Dermis microvascular lymphatic vessel endothelial cell (primary cell): Measurements from ENCODE around the gene GNPTG. TPM values are rescaled to one million over a fixed set of nuclear protein-coding genes. Genes with fewer than 3 reads are reported as not detected.
A peak's percentile ranks its signal among the peaks of the same experiment; 100 is the strongest.

Experiments used
- DNase-seq, 2 donors: peaks; one replicate each; pipeline versions ENCODE4 v3.0.0 to v3.0.0-alpha.2; 2010; ENCODE audit warnings: low read depth in 2 of 2
- total RNA-seq: library from RNA; depleted of rRNA; stranded (reverse); fragments of >200 nt; gene quantifications from 2 replicates; pipeline ENCODE4 v1.2.1, GENCODE V29; 2014

The GNPTG gene
- total RNA-seq, result 16.8 and 36.2 TPM in 2 replicates

GRCh38 chr16:1351582-1352362 is at the start of gene GNPTG, which contains the start of gene TSR3:
GNPTG (plus strand) TSS chr16:1351931; CDS start chr16:1351966, 35 bp downstream.
TSR3 (minus strand) TSS chr16:1351878; CDS start chr16:1351804, 74 bp downstream.
- peak; percentile 76 to 91 for DNase-seq

DNA sequence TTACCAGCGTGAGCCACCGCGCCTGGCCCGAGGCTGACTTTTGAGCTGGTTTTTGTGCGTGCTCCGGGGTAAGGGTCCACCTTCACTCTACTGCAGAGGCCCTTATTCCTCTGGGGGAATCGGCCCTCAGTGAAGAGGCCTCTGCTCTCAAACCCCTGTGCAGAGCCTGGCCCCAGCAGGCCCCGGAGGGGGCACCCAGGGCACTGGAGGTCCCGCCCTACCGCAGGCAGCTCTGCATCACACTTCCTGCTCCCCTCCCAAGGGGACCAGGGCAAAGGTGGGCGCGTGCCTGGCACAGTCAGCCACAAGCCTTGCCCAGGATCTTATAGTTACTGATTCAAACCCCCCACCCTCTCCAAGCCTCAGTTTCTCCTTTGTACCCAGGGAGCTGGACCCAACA is 45.9 kb upstream of the GNPTG start:
- DNase-seq, result no peak

GRCh38 chr16:1306334-1306733 is 45.4 kb upstream of the GNPTG start:
- DNase-seq, result no peak

DNA sequence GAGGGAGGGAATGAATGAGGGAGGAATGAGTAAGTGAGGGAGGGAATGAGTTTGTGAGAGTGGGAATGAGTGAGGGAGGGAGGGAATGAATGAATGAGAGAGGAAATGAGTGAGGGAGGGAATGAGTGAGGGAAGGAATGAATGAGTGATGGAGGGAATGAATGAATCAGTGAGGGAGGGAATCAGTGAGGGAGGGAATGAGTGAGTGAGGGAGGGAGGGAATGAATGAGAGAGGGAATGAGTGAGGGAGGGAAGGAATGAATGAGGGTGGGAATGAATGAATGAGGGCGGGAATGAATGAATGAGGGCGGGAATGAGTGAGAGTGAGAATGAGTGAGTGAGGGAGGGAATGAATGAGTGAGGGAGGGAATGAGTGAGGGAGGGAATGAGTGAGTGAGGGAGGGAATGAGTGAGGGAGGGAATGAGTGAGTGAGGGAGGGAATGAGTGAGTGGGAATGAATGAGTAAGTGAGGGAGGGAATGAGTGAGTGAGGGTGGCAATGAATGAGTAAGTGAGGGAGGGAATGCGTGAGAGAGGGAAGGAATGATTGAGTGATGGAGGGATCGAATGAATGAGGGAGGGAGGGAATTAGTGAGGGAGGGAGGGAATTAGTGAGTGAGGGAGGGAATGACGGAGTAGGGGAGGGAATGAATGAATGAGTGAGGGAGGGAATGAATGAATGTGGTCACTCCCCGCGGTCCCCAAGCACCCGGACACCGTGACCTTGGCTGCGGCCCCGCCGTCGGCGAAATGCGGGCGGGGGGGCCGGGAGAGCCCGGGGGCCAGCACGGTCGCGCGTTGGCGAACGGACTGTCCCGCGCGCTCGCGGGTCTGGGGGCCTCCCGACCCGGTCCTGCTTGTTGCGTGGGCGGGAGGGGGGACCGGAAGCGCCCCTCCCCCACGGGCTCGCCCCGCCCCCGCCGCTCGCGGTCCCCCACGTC is 43.4 kb upstream of the GNPTG start:
- DNase-seq, result peak; percentile 10 to 41

DNA sequence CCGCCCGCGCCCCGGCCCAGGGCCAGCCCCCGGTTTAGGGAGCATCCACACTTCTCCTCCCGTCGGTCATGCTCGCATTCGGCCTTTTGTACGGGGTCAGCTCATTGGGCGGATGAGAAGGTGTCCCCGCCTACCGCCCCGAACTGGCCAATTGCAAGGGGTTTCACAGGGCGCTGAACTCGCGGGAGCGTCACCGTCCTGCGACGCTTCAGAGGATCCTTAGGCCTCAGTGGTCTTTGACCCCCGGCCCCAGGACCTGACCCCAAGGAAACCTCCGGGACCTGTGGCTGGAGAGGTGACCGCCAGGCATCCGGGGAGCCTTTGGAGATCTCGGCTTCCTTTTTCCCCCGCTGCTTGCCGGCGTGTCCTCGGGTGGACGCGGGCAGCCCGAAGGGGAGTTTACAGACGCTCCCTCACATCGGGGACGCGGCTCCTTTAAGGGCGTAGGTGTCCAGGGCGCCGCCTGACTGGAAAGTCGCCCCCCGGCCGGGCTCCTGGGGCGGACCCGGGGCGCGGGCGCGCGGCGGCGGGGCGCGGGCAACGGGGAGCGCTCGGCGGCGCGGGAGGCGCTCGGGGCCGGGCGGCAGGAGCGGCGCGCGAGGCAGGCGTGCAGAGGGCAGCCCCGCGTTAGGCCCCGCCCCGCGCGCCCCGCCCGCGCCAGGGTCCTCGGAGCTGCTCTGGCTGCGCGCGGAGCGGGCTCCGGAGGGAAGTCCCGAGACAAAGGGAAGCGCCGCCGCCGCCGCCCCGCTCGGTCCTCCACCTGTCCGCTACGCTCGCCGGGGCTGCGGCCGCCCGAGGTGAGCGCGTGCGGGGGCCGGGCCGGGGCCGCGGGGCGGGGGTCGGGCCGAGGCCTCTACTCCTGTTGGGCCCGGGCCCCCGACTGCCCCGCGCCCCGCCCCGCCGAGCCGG is 42.5 kb upstream of the GNPTG start, which contains the start of gene UBE2I:
Gene UBE2I (plus strand): TSS at position 660 of the 909 bp plus-strand sequence. CDS start 4,395 bp downstream, outside the sequence.
- peak; percentile 96 to 97 for DNase-seq

DNA sequence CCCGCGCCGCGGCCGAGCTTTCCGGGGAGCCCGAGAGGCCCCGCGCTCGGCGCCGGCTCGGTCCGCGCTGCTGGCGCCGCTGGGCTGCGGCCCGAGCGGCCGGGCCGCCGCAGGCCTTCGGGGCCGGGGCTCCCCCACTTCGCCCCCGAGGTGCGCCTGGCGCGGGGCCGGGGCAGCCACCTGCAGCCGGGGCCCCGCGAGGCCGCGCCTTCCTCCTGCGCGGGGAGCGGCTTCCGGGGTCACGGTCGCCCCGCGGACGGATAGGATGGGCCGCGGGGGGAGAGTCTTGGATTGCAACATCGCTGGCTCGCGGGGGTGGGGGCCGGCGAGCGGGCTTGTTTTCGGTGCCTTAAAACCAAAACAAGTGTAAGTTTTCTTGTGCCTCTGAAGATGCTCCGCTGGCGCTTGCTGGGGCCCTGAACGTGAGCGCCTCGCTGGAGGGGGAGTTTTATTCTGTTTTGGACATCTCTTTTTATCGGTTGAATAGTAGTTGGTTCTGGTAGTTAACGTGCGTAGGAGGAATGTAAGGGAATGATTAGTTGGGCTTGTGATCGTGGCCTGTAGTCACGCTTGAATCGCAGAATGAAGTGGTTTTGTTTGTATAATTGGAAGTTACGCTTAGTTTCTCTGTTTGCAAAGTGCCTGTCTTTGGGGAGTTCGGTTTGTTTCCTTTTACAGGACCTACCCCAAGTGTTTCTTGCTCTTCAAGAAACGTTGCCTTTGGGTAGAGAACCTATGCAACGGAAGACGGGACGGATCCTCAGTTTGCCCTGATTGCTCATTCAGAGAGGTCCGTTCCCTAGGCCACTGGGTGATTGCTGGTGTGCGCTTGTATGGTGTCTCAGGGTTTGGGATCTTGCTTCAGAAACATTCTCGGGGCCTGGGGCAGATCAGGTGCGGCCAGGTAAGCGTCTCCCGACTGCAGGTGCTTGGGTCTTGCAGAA is 41.6 kb upstream of the GNPTG start:
- DNase-seq, result peak; percentile 18 to 29

DNA sequence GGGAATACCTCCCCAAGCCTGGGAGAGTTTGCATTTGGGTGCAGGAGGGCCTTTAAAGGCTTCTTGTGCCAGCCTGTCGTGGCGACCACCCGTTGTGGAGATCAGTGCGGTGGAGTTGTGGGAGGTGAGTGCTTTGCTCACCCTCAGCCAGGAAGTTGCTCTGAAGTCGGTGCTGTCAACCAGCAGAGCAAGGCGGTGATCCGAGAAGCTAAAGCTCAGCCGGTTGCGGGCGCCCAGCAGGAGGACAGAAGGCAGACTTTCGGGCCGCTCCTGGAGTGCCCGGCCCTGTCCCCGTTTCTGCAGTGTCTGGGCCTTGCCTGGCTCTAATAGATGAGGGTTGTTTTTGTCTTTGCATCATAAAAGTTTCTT is 40.9 kb upstream of the GNPTG start:
- peak in 1 of 2 donors; percentile 28 for DNase-seq

- DNase-seq, result no peak
Observed at GRCh38 chr16:1311212-1311737, 40.5 kb upstream of the GNPTG start.

- no peak for DNase-seq
Observed at GRCh38 chr16:1311738-1312466, 39.8 kb upstream of the GNPTG start.

DNA sequence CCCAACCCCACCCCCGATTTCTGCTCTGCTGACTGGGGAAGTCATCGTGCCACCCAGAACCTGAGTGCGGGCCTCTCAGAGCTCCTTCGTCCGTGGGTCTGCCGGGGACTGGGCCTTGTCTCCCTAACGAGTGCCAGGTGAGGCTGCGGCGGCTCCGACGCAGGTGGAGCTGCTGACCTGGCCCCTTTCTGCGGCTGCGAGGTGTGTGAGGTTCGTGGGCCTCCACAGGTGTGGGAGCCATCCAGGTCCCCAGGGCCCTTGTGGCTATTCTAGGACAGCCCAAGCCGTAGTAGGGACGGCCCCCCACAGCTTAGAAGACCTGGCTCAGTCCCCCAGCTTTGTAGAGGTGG is 39.3 kb upstream of the GNPTG start:
- no peak for DNase-seq

GRCh38 chr16:1312903-1313302 is 38.8 kb upstream of the GNPTG start:
- DNase-seq, result no peak

DNA sequence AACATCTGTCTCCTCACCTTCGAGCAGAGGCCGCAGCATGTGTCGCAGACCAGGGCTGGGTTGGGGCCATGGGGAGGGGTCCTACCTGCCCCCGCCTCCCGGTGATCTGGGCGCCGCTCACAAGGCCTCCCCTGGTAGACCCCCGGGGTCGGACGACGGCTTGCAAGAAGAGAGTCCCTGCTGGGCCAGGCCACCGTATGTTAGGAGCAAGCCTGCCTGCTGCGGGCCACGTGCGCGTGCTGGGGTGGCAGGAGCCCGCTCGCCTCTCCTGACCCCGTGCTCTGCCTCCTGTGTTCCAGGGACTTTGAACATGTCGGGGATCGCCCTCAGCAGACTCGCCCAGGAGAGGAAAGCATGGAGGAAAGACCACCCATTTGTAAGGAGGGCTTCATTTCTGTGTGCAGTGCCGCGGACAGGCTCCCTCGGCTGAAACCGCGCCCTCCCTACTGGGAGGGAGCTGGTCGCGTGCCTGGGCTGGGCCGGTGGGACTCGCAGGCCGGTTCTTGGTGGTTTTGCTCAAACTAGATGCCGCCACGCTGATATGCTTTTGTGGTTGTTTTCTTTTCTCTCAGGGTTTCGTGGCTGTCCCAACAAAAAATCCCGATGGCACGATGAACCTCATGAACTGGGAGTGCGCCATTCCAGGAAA is 37.9 kb upstream of the GNPTG start:
- DNase-seq, result no peak

DNA sequence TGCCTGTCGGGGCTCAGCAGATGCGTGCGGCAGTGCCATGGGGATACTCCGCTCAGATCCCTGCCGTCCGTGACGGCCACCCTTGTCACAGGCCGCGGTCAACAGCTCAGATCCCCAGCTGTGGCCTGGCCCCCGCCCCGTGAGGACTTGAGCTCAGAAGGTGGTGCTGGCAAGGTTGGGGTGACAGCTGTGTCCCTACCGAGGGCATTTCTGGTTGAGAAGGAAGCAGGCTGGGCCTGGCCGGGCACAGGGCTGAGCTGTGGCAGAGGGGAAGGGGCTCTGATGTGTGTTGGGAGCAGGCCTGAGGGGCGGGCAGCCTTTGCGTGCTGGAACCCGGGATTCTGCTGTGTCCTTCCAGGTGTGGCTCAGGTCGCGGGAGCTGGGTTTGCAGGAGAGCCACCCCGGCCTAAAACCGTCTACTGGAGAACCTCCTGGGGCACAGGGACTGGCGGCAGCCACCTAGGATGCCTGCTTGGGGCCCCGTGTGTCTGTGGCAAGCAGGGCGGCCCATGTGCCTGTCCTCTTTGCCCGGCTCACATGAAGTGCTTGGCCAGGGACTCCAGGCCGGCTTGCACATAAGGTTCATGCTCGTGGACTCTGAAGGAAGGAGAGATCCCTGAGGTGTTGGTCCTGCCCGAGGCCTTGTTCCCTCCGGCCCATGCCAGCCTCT is 37.2 kb upstream of the GNPTG start:
- DNase-seq, result no peak

- no peak for DNase-seq
Observed at GRCh38 chr16:1315081-1316032, 36.4 kb upstream of the GNPTG start.

DNA sequence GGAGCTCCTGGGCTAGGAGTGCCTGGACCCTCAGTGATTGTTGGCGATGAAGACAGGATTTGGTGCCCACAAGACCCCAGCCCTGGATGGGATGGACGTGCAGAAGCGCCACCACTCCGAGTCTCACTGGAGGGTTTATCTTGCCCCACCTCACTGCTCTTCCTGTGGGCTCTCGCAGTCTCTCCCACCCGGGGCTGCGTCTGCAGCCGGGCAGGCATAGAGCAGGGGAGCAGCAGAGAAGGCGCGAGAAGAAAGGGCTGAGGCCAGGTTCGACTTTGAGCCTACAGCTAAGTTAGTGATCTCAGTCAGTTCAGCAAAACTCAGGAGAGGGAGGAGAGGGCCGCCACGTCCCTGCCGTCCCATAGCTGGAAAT is 35.7 kb upstream of the GNPTG start:
- DNase-seq, result no peak

GRCh38 chr16:1317479-1318267 is 34.1 kb upstream of the GNPTG start:
- no peak for DNase-seq
